ENCODE measurements around the gene HAGHL.
A peak's percentile ranks its signal among the peaks of the same experiment; 100 is the strongest.

The HAGHL gene

GRCh38 chr16:712740-713250, 14.1 kb upstream of the HAGHL start (continued):
- TF ChIP-seq, protein P1, sequence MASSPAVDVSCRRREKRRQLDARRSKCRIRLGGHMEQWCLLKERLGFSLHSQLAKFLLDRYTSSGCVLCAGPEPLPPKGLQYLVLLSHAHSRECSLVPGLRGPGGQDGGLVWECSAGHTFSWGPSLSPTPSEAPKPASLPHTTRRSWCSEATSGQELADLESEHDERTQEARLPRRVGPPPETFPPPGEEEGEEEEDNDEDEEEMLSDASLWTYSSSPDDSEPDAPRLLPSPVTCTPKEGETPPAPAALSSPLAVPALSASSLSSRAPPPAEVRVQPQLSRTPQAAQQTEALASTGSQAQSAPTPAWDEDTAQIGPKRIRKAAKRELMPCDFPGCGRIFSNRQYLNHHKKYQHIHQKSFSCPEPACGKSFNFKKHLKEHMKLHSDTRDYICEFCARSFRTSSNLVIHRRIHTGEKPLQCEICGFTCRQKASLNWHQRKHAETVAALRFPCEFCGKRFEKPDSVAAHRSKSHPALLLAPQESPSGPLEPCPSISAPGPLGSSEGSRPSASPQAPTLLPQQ (tag by site-specific recombination; IDR thresholded peaks at IDR 0.05), result 0 out of 2 replicates have a peak, but pooled peaks have one; percentile 5
- TF ChIP-seq, protein P2, sequence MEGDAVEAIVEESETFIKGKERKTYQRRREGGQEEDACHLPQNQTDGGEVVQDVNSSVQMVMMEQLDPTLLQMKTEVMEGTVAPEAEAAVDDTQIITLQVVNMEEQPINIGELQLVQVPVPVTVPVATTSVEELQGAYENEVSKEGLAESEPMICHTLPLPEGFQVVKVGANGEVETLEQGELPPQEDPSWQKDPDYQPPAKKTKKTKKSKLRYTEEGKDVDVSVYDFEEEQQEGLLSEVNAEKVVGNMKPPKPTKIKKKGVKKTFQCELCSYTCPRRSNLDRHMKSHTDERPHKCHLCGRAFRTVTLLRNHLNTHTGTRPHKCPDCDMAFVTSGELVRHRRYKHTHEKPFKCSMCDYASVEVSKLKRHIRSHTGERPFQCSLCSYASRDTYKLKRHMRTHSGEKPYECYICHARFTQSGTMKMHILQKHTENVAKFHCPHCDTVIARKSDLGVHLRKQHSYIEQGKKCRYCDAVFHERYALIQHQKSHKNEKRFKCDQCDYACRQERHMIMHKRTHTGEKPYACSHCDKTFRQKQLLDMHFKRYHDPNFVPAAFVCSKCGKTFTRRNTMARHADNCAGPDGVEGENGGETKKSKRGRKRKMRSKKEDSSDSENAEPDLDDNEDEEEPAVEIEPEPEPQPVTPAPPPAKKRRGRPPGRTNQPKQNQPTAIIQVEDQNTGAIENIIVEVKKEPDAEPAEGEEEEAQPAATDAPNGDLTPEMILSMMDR (tag by site-specific recombination; IDR thresholded peaks at IDR 0.05), result peak; percentile 73
- TF ChIP-seq, protein P3, sequence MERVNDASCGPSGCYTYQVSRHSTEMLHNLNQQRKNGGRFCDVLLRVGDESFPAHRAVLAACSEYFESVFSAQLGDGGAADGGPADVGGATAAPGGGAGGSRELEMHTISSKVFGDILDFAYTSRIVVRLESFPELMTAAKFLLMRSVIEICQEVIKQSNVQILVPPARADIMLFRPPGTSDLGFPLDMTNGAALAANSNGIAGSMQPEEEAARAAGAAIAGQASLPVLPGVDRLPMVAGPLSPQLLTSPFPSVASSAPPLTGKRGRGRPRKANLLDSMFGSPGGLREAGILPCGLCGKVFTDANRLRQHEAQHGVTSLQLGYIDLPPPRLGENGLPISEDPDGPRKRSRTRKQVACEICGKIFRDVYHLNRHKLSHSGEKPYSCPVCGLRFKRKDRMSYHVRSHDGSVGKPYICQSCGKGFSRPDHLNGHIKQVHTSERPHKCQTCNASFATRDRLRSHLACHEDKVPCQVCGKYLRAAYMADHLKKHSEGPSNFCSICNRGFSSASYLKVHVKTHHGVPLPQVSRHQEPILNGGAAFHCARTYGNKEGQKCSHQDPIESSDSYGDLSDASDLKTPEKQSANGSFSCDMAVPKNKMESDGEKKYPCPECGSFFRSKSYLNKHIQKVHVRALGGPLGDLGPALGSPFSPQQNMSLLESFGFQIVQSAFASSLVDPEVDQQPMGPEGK (tag by site-specific recombination; IDR thresholded peaks at IDR 0.05), result peak; percentile 83
- peak; percentile 83 for TF ChIP-seq ZNF324 (tag by site-specific recombination; IDR thresholded peaks at IDR 0.05)
- TF ChIP-seq ZNF2 (tag by site-specific recombination; IDR thresholded peaks at IDR 0.05), result peak; percentile 97
- 0 out of 2 replicates have a peak, but pooled peaks have one; percentile 78 for TF ChIP-seq BCL11B (tag by site-specific recombination; IDR thresholded peaks at IDR 0.05; ENCODE audit: low read depth)
- TF ChIP-seq ZNF76 (tag by site-specific recombination; IDR thresholded peaks at IDR 0.05; ENCODE audit: borderline replicate concordance, low read depth), result 0 out of 2 replicates have a peak, but pooled peaks have one; percentile 35
- TF ChIP-seq KLF8 (tag by site-specific recombination; IDR thresholded peaks at IDR 0.05), result peak; percentile 81
- TF ChIP-seq ZBTB8A (tag by site-specific recombination; IDR thresholded peaks at IDR 0.05), result peak; percentile 87
- peak; percentile 48; the same call in 1 of the 2 replicates for TF ChIP-seq GLIS1 (tag by site-specific recombination; IDR thresholded peaks at IDR 0.05)
- TF ChIP-seq, protein P4, sequence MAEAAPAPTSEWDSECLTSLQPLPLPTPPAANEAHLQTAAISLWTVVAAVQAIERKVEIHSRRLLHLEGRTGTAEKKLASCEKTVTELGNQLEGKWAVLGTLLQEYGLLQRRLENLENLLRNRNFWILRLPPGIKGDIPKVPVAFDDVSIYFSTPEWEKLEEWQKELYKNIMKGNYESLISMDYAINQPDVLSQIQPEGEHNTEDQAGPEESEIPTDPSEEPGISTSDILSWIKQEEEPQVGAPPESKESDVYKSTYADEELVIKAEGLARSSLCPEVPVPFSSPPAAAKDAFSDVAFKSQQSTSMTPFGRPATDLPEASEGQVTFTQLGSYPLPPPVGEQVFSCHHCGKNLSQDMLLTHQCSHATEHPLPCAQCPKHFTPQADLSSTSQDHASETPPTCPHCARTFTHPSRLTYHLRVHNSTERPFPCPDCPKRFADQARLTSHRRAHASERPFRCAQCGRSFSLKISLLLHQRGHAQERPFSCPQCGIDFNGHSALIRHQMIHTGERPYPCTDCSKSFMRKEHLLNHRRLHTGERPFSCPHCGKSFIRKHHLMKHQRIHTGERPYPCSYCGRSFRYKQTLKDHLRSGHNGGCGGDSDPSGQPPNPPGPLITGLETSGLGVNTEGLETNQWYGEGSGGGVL (tag by site-specific recombination; IDR thresholded peaks at IDR 0.05), result peak; percentile 50
- peak; percentile 78; the same call in 1 of the 2 replicates for TF ChIP-seq BCL11A (tag by site-specific recombination; IDR thresholded peaks at IDR 0.05; ENCODE audit: low read depth)
- TF ChIP-seq ZNF654 (tag by site-specific recombination; IDR thresholded peaks at IDR 0.05; ENCODE audit: low read depth), result peak; percentile 55
- peak; percentile 55; the same call in 1 of the 2 replicates for TF ChIP-seq ZSCAN5A (tag by site-specific recombination; IDR thresholded peaks at IDR 0.05)
- TF ChIP-seq, protein P5, sequence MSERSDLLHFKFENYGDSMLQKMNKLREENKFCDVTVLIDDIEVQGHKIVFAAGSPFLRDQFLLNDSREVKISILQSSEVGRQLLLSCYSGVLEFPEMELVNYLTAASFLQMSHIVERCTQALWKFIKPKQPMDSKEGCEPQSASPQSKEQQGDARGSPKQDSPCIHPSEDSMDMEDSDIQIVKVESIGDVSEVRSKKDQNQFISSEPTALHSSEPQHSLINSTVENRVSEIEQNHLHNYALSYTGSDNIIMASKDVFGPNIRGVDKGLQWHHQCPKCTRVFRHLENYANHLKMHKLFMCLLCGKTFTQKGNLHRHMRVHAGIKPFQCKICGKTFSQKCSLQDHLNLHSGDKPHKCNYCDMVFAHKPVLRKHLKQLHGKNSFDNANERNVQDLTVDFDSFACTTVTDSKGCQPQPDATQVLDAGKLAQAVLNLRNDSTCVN (tag by site-specific recombination; optimal IDR thresholded peaks at IDR 0.05), result peak; percentile 28

DNA sequence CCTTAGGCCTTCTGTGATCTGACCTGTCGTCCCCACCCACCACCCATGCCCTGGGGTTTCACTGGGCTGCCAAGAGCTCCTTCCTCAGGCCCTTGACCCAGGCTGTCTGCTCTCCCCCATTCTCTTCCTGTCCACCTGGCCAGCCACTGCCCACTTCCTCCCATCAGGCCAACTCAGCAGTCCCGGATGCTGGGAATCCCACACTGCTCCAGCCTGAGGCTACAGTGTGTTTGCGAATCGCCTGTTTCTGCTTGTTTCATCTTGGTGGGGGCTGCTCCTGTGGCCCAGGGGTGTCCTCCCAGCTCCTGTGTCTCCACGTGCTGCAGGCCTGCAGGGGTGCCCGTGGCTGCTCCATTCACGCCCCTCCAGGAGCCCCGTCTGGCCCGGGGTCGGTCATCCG, 12.8 kb upstream of the HAGHL start:
- peaks cover 0 to 7% of the 10 kb centered on the region in 2 experiments; a peak in 1 of 3 replicates for H3K36me3 ChIP-seq (ENCODE audit: control insufficient read depth in 2 of 2, insufficient read depth in 1 of 2, low read length in 2 of 2)
- H3K9me3 ChIP-seq (ENCODE audit: control insufficient read depth, insufficient read depth, low read depth, low read length), result no peaks in the 10 kb centered on the region
- TF ChIP-seq ZNF335 (tag by site-specific recombination; conservative IDR thresholded peaks at IDR 0.05), result 0 out of 2 replicates have a peak, but pooled peaks have one; percentile 13
- no peak for TF ChIP-seq ZNF350 (tag by site-specific recombination; IDR thresholded peaks at IDR 0.05)
- CTCF ChIA-PET, result interaction anchor here (0.6 to 5.7 kb wide), 5 partner anchors 10 to 114 kb away, joined by 3 to 119 read pairs (median 6); partner anchors contain the start of genes CCDC78, CHTF18 and RPUSD1
- H3K4me3 ChIP-seq (ENCODE audit: low read depth, low read length), result no peak overlapping the region
- POLR2A ChIA-PET, result no interaction called here
- H3K4me1 ChIP-seq (ENCODE audit: control insufficient read depth, insufficient read depth, low read length), result peaks cover 11% of the 10 kb centered on the region
- H3K27ac ChIP-seq (ENCODE audit: extremely low read depth, low read depth, low read length), result no peak overlapping the region

Measured in HEK293 (cell line).